HG02943 (cell line): Measurements from ENCODE around the gene WWC1.
"Not testable (repeated sequence)": the region's sequence is repeated elsewhere in the genome, so short reads cannot be mapped to it uniquely, and the experiment has no call there.

Source experiments
- ATAC-seq: cut with Tn5 transposase; IDR thresholded peaks from one replicate; pipeline ENCODE4 v1.9.1; 2021; ENCODE audit warnings: mild to moderate bottlenecking, low read depth, moderate library complexity; ENCODE audit not compliant: unreplicated experiment

WWC1 gene

GRCh38 chr5:168430296-168430695 is 138.9 kb downstream of the WWC1 start:
- ATAC-seq, result no peak

GRCh38 chr5:168432903-168433302 is 141.5 kb downstream of the WWC1 start:
- no peak for ATAC-seq

DNA sequence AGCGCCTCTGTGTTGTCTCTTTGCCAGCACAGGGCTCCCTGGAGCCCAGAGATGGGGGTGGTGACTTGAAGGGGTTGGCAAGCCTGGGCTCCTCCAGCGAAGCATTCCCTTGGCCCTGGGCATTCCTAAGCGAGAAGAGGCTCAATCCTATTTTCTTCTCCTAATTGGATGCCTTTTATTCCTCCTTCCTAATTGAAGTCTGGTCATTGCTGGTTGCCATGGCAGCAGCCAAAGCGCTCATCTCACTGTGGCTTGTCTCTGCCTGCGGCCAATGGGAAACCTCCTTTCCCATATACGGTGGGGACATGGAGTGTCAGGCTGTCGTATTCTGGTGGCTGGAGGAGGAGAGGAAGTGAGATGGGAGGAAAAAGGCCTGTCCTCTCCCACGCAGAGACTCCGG is 142.6 kb downstream of the WWC1 start:
- no peak for ATAC-seq

- no peak for ATAC-seq
Measured at GRCh38 chr5:168434746-168435321, 143.4 kb downstream of the WWC1 start.

DNA sequence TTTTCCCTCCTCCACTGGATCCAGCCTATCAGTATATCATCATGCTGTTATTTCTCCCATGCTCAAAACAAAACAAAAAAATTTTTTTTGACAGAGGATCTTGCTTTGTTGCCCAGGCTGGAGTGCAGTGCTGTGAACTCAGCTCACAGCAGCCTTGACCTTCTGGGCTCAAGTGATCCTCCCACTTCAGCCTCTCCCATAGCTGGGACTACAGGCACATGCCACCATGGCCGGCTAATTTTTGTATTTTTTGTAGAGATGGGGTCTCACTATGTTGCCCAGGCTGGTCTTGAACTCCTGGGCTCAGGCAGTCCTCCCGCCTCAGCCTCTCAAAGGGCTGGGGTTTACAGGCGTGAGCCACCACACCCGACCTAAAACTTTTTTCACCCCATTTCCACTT is 143.9 kb downstream of the WWC1 start:
- not testable (repeated sequence) for ATAC-seq

- ATAC-seq, result no peak
Measured at GRCh38 chr5:168438349-168438748, 146.9 kb downstream of the WWC1 start.

GRCh38 chr5:168443533-168443932 is 152.1 kb downstream of the WWC1 start:
- no peak for ATAC-seq

DNA sequence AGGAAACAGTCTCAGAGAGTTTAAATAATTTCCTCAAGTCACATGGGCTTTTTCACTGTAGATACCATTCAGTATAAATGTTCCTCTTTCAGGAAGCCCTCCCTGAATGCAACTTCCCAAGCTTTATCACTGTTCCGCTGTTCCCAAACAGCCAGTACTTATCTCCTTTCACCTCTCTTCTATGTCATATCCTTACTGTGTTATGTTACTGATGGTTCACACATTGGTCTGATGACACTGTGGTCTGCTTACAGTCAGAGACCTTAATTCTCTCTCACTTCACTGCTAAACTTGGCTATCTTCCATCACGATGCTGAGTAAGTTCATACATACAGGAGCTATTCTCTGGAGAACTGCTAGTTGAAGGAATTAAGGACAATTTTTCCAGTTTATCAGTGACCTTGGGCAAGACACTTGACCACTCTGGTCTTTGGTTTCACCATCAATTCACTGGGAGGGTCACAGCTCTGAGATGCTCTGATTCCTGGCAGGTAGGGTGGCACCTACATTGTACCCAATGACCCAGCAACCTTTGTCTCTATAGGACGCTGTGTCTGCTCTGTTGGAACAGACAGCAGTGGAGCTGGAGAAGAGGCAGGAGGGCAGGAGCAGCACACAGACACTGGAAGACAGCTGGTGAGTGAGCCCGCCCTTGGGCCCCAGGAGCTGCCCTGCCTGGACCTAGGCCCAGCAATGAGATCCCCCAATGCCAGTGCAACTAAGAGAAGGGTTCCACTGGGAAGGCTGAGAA is 152.7 kb downstream of the WWC1 start:
- no peak for ATAC-seq

DNA sequence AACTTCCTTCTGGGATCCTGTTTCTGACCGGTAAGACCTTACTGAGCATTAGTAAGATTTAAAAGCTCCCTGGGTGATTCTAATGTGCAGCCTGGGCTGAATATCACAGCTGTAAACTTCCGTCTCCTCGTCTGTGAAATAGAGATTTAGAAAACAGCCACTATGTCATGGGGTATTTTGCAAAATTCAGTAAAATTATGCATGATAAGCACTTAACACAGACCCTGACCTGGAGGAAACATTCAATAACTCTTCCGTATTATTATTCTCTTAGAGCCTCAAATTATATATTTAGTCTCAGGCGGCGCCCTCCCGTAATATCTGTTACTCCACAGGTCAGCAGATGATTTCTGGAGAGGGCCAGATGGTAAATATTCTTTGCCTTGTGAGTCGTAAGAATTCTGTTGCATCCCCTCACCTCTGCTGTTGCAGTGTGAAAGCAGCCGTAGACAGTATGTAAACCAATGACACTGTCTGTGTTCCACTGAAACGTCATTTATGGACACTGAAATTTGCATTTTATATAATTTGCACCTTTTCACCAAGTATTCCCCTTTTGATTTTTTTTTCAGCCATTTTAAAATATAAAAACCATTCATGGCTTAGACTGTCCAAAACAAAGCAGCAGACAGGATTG is 155.7 kb downstream of the WWC1 start:
- ATAC-seq, result no peak

DNA sequence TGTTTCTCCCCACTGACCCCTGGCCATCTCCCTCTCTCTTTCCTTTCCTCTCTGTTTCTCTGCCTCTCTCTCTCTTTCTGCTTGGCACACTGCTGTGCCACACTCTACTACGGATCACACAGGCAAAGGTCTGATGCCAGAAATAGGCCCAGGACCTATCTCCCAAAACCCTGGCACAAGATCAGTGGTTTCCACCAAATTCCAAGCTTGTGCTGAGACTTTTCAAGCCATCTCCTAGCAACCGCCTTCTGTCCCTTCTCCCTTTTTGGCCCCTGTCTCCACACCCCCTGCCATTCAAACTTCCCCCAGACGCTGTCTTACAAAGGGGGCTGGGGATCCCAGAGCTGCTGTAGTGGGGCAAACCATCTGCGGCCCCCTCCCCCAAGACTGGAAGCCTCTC is 156.4 kb downstream of the WWC1 start:
- ATAC-seq, result no peak

DNA sequence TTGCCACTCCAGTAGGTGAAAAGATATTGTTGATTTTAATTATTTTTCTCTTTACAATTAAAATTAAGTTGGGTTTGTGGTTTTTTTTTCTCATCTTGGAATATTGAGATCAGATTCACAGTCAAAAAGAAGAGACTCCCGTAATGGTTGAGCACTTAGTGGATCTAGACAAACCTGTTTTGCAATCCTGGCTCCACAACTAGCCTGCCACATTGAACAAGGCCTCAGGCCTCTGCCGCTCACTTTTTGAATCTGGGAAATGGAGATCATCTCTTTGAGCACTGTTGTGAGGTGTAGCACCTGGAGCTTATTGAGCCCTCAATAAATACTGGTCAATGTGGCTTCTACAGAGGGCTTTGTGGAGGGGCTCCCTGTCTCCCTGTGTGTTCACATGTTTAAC is 157.7 kb downstream of the WWC1 start:
- ATAC-seq, result no peak

GRCh38 chr5:168451565-168451964 is 160.1 kb downstream of the WWC1 start:
- ATAC-seq, result no peak

- ATAC-seq, result no peak
Measured at GRCh38 chr5:168455201-168455600, 163.8 kb downstream of the WWC1 start.

GRCh38 chr5:168457542-168457941 is 166.1 kb downstream of the WWC1 start:
- no peak for ATAC-seq

- ATAC-seq, result no peak
Measured at GRCh38 chr5:168460606-168461005, 169.2 kb downstream of the WWC1 start.

GRCh38 chr5:168463081-168463480 is 171.6 kb downstream of the WWC1 start:
- ATAC-seq, result no peak

GRCh38 chr5:168464214-168464613 is 172.8 kb downstream of the WWC1 start:
- no peak for ATAC-seq

- no peak for ATAC-seq
Measured at GRCh38 chr5:168464641-168465040, 173.2 kb downstream of the WWC1 start.

- no peak for ATAC-seq
Measured at GRCh38 chr5:168467755-168468330, 176.4 kb downstream of the WWC1 start.

DNA sequence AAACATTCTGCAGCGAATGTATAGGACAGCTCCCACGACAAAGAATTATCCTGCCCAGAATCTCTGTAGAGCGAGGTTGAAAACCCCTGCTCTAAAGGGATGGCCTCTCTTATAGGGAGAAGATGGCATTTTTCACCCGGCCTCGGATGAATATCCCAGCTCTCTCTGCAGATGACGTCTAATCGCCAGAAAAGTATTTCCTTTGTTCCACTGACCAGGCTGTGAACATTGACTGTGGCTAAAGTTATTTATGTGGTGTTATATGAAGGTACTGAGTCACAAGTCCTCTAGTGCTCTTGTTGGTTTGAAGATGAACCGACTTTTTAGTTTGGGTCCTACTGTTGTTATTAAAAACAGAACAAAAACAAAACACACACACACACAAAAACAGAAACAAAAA is 177.4 kb downstream of the WWC1 start:
- ATAC-seq, result no peak

DNA sequence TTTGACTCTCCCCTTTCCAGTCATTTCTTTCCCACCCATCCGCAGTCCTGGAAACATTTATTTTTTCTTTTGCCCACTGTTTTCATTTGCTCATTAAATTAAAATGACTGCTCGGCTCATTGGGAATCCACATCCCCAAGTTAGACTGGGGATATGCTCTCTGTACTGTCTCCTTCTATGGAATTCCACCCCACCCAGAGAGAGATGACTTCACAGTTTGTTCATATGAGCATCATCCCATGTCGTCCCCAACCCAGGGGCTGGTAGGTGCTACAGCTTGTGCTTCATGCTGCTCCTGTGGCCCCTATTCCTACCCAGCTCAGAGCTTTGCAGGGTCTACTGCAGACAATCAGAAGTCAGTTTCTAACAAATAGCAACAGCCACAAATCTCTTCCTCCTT is 178.4 kb downstream of the WWC1 start:
- no peak for ATAC-seq

DNA sequence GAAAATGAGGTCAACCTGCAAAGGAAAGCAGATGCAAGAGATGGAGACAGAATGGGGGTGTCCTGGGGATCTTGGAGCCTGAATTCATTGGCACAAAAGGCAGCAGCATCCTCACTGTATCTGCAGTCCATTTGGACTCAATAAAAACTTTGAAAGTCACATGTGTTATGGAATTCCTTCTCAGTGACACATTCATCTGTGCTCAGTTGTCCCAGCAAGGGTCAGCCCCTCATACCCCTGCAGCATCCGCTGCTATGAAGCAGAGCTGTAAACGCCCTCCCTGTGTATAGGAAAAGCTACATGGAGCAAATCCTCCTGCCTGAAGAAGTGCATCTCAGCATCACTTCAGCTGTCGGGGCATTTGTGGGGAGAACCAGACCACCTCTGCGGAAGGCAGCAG is 180.3 kb downstream of the WWC1 start:
- ATAC-seq, result no peak
